ENCODE data around the gene PTX4.

DNA sequence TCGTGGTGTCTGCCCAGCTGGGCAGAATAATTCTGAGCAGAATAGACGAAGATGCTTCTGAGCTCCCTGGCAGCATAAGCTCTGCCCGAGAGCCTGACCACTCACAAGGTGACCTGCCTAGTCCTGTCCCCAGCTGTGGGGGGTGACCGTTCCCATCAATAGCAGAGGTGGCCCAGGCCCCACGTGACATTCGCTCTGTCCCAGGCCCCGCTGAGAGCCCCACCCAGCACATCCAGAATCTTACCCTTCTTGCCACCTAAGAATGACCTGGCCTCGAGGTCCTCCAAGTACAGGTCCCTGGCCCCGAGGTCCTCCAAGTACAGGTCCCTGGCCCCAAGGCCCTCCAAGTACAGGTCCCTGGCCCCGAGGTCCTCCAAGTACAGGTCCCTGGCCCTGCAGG lies 44.0 kb upstream of the PTX4 start:
- no peak for TF ChIP-seq CREB1 (CRISPR knock-in tag; IDR thresholded peaks at IDR 0.05; ENCODE audit: low read depth)
- TF ChIP-seq CTCF (conservative IDR thresholded peaks at IDR 0.05; ENCODE audit: low read depth in 2 of 2) = no peak
- TF ChIP-seq STAT1 (IDR thresholded peaks at IDR 0.05; ENCODE audit: unreplicated experiment) = no peak
- TF ChIP-seq EZH2phosphoT487 (IDR thresholded peaks at IDR 0.05; ENCODE audit: unreplicated experiment) = no peak
- TF ChIP-seq POLR2AphosphoS5 (IDR thresholded peaks at IDR 0.05; ENCODE audit: low read depth) = no peak
- no peak for TF ChIP-seq EZH2 (IDR thresholded peaks at IDR 0.05; ENCODE audit: low read depth, unreplicated experiment)
- no peak for TF ChIP-seq REST (IDR thresholded peaks at IDR 0.05; ENCODE audit: unreplicated experiment)
- TF ChIP-seq ZNF331 (CRISPR knock-in tag; IDR thresholded peaks at IDR 0.05; ENCODE audit: low read depth) = no peak
- no peak for TF ChIP-seq NANOG (IDR thresholded peaks at IDR 0.05; ENCODE audit: borderline replicate concordance)
- TF ChIP-seq JUNB (IDR thresholded peaks at IDR 0.05; ENCODE audit: unreplicated experiment) = no peak
- TF ChIP-seq, protein P1, sequence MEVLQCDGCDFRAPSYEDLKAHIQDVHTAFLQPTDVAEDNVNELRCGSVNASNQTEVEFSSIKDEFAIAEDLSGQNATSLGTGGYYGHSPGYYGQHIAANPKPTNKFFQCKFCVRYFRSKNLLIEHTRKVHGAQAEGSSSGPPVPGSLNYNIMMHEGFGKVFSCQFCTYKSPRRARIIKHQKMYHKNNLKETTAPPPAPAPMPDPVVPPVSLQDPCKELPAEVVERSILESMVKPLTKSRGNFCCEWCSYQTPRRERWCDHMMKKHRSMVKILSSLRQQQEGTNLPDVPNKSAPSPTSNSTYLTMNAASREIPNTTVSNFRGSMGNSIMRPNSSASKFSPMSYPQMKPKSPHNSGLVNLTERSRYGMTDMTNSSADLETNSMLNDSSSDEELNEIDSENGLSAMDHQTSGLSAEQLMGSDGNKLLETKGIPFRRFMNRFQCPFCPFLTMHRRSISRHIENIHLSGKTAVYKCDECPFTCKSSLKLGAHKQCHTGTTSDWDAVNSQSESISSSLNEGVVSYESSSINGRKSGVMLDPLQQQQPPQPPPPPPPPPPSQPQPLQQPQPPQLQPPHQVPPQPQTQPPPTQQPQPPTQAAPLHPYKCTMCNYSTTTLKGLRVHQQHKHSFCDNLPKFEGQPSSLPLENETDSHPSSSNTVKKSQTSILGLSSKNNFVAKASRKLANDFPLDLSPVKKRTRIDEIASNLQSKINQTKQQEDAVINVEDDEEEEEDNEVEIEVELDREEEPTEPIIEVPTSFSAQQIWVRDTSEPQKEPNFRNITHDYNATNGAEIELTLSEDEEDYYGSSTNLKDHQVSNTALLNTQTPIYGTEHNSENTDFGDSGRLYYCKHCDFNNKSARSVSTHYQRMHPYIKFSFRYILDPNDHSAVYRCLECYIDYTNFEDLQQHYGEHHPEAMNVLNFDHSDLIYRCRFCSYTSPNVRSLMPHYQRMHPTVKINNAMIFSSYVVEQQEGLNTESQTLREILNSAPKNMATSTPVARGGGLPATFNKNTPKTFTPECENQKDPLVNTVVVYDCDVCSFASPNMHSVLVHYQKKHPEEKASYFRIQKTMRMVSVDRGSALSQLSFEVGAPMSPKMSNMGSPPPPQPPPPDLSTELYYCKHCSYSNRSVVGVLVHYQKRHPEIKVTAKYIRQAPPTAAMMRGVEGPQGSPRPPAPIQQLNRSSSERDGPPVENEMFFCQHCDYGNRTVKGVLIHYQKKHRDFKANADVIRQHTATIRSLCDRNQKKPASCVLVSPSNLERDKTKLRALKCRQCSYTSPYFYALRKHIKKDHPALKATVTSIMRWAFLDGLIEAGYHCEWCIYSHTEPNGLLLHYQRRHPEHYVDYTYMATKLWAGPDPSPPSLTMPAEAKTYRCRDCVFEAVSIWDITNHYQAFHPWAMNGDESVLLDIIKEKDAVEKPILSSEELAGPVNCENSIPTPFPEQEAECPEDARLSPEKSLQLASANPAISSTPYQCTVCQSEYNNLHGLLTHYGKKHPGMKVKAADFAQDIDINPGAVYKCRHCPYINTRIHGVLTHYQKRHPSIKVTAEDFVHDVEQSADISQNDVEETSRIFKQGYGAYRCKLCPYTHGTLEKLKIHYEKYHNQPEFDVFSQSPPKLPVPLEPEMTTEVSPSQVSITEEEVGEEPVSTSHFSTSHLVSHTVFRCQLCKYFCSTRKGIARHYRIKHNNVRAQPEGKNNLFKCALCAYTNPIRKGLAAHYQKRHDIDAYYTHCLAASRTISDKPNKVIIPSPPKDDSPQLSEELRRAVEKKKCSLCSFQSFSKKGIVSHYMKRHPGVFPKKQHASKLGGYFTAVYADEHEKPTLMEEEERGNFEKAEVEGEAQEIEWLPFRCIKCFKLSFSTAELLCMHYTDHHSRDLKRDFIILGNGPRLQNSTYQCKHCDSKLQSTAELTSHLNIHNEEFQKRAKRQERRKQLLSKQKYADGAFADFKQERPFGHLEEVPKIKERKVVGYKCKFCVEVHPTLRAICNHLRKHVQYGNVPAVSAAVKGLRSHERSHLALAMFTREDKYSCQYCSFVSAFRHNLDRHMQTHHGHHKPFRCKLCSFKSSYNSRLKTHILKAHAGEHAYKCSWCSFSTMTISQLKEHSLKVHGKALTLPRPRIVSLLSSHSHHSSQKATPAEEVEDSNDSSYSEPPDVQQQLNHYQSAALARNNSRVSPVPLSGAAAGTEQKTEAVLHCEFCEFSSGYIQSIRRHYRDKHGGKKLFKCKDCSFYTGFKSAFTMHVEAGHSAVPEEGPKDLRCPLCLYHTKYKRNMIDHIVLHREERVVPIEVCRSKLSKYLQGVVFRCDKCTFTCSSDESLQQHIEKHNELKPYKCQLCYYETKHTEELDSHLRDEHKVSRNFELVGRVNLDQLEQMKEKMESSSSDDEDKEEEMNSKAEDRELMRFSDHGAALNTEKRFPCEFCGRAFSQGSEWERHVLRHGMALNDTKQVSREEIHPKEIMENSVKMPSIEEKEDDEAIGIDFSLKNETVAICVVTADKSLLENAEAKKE (CRISPR knock-in tag; IDR thresholded peaks at IDR 0.05) = no peak
